H9 (cell line): Measurements from ENCODE around the gene JAKMIP1. TPM values are rescaled to one million over a fixed set of nuclear protein-coding genes. Genes with fewer than 3 reads are reported as not detected.

ENCODE experiments used
- DNase-seq: peaks from one replicate; pipeline ENCODE4 v3.0.0-alpha.2; 2017
- H2AFZ ChIP-seq: one replicate; pipeline ENCODE4 v1.6.1; 2013; ENCODE audit warnings: mild to moderate bottlenecking, low read length, control low read depth, moderate library complexity
- H2AK5ac ChIP-seq: 2 replicates; pipeline ENCODE4 v1.6.1; 2013; ENCODE audit warnings: low read length, control low read depth, mixed read lengths; ENCODE audit not compliant: insufficient read length
- H2BK120ac ChIP-seq: one replicate; pipeline ENCODE4 v1.6.1; 2013; ENCODE audit warnings: low read depth, mild to moderate bottlenecking, low read length, control low read depth, inconsistent platforms; ENCODE audit not compliant: poor library complexity, severe bottlenecking
- H2BK12ac ChIP-seq: 2 replicates; pipeline ENCODE4 v1.6.1; 2013; ENCODE audit warnings: low read length, control low read depth, mixed read lengths, low read depth; ENCODE audit not compliant: insufficient read length
- H2BK15ac ChIP-seq: 2 replicates; pipeline ENCODE4 v1.6.1; 2013; ENCODE audit warnings: low read depth, low read length, control low read depth
- H2BK20ac ChIP-seq: one replicate; pipeline ENCODE4 v1.6.1; 2013; ENCODE audit warnings: low read depth, mild to moderate bottlenecking, low read length, control low read depth, inconsistent platforms; ENCODE audit not compliant: poor library complexity, severe bottlenecking
- H2BK5ac ChIP-seq: 2 replicates; pipeline ENCODE4 v1.6.1; 2013; ENCODE audit warnings: low read length, control low read depth, mixed read lengths; ENCODE audit not compliant: insufficient read length
- H3K14ac ChIP-seq: 2 replicates; pipeline ENCODE4 v1.6.1; 2013; ENCODE audit warnings: low read length, control low read depth; ENCODE audit not compliant: insufficient read depth
- H3K18ac ChIP-seq: 2 replicates; pipeline ENCODE4 v1.6.1; 2013; ENCODE audit warnings: low read depth, mild to moderate bottlenecking, mixed read lengths, low read length, control low read depth; ENCODE audit not compliant: insufficient read length
- H3K23ac ChIP-seq: 2 replicates; pipeline ENCODE4 v1.6.1; 2013; ENCODE audit warnings: low read length, control low read depth, mixed read lengths, low read depth; ENCODE audit not compliant: insufficient read length
- H3K23me2 ChIP-seq: 2 replicates; pipeline ENCODE4 v1.6.1; 2013; ENCODE audit warnings: low read depth, mild to moderate bottlenecking, mixed read lengths, low read length, control low read depth; ENCODE audit not compliant: insufficient read length, poor library complexity, severe bottlenecking
- H3K27ac ChIP-seq: 2 replicates; pipeline ENCODE4 v1.5.1; 2013; ENCODE audit warnings: low read length, control low read depth, mixed read lengths, low read depth; ENCODE audit not compliant: insufficient read length
- H3K27me3 ChIP-seq: 2 replicates; pipeline ENCODE4 v1.6.1; 2013; ENCODE audit warnings: low read length, control low read depth, inconsistent platforms; ENCODE audit not compliant: insufficient read depth
- H3K4ac ChIP-seq: 2 replicates; pipeline ENCODE4 v1.6.1; 2013; ENCODE audit warnings: low read depth, mild to moderate bottlenecking, control low read depth, inconsistent platforms, low read length, moderate library complexity
- H3K4me1 ChIP-seq: 2 replicates; pipeline ENCODE4 v1.6.1; 2013; ENCODE audit warnings: low read length, control low read depth, inconsistent platforms; ENCODE audit not compliant: insufficient read depth
- H3K4me2 ChIP-seq: 2 replicates; pipeline ENCODE4 v1.6.1; 2013; ENCODE audit warnings: low read length, control low read depth, mixed read lengths; ENCODE audit not compliant: insufficient read length, insufficient read depth
- H3K56ac ChIP-seq: 2 replicates; pipeline ENCODE4 v1.6.1; 2013; ENCODE audit warnings: low read depth, mild to moderate bottlenecking, mixed read lengths, low read length, control low read depth; ENCODE audit not compliant: insufficient read length
- H3K79me1 ChIP-seq: 2 replicates; pipeline ENCODE4 v1.6.1; 2013; ENCODE audit warnings: low read depth, mild to moderate bottlenecking, moderate library complexity, low read length, control low read depth, inconsistent platforms; ENCODE audit not compliant: insufficient read depth, poor library complexity, severe bottlenecking
- H3K79me2 ChIP-seq: 2 replicates; pipeline ENCODE4 v1.6.1; 2013; ENCODE audit warnings: low read length, control low read depth, inconsistent platforms; ENCODE audit not compliant: insufficient read depth
- H3K9ac ChIP-seq: 2 replicates; pipeline ENCODE4 v1.6.1; 2013; ENCODE audit warnings: low read length, control low read depth, mixed read lengths; ENCODE audit not compliant: insufficient read length; ENCODE audit errors: extremely low read depth
- H3K9me3 ChIP-seq: one replicate; pipeline ENCODE4 v1.6.1; 2013; ENCODE audit warnings: low read depth, low read length, inconsistent platforms; ENCODE audit not compliant: control insufficient read depth
- H3T11ph ChIP-seq: one replicate; pipeline ENCODE4 v1.6.1; 2013; ENCODE audit warnings: mild to moderate bottlenecking, low read length, control low read depth, inconsistent platforms
- H4K20me1 ChIP-seq: one replicate; pipeline ENCODE4 v1.6.1; 2013; ENCODE audit not compliant: control insufficient read depth, insufficient read length, insufficient read depth
- H4K5ac ChIP-seq: 2 replicates; pipeline ENCODE4 v1.6.1; 2013; ENCODE audit warnings: low read depth, mild to moderate bottlenecking, mixed read lengths, low read length, control low read depth; ENCODE audit not compliant: insufficient read length
- H4K8ac ChIP-seq: replicated peaks from 2 replicates; pipeline ENCODE4 v1.6.1; 2013; ENCODE audit warnings: low read length, control low read depth, mixed read lengths, low read depth; ENCODE audit not compliant: insufficient read length
- H4K91ac ChIP-seq: 2 replicates; pipeline ENCODE4 v1.6.1; 2013; ENCODE audit warnings: low read depth, mild to moderate bottlenecking, moderate library complexity, mixed read lengths, low read length, control low read depth; ENCODE audit not compliant: insufficient read length
- H3K27ac Mint-ChIP-seq, 3 experiments: 2 replicates in 2 of 3; 3 replicates in 1 of 3; pipeline ENCODE4 v1.8.0; 2020 to 2021; ENCODE audit warnings: mixed read lengths in 3 of 3, mild to moderate bottlenecking in 1 of 3, moderate library complexity in 1 of 3
- H3K27me3 Mint-ChIP-seq: 2 replicates; pipeline ENCODE4 v1.8.0; 2021; ENCODE audit warnings: low read depth, mild to moderate bottlenecking, moderate library complexity, mixed read lengths
- H3K36me3 Mint-ChIP-seq, 3 experiments: 2 replicates in 2 of 3; 3 replicates in 1 of 3; pipeline ENCODE4 v1.8.0; 2020 to 2021; ENCODE audit warnings: low read depth in 3 of 3, mixed read lengths in 3 of 3; ENCODE audit not compliant: insufficient read depth in 1 of 3
- H3K4me1 Mint-ChIP-seq, 2 experiments: 2 replicates each; pipeline ENCODE4 v1.8.0; 2020; ENCODE audit warnings: mixed read lengths in 2 of 2
- H3K4me3 Mint-ChIP-seq, 2 experiments: 2 replicates in 1 of 2; 3 replicates in 1 of 2; pipeline ENCODE4 v1.8.0; 2020 to 2021; ENCODE audit warnings: mild to moderate bottlenecking in 2 of 2, mixed read lengths in 2 of 2, moderate library complexity in 1 of 2
- H3K9me3 Mint-ChIP-seq, 2 experiments: 2 replicates in 1 of 2; 3 replicates in 1 of 2; pipeline ENCODE4 v1.8.0; 2020; ENCODE audit warnings: mild to moderate bottlenecking in 2 of 2, mixed read lengths in 2 of 2, moderate library complexity in 1 of 2
- WGBS: extraction: QIAGEN DNeasy Blood & Tissue Kit; methylation state at CpG from one replicate; pipeline ENCODE4 v1.1.7; 2013; ENCODE audit warnings: missing lambda C conversion rate, low lambda C conversion rate, mixed read lengths; ENCODE audit not compliant: insufficient read length; ENCODE audit errors: extremely low coverage; 5-methylcytosine and 5-hydroxymethylcytosine counted together
- total RNA-seq: library from RNA; stranded (reverse); gene quantifications from 2 replicates; pipeline ENCODE4 v1.2.1, GENCODE V29; 2021
- TF ChIP-seq, protein P1 (sequence below): fragments of 200-600 bp; sonication (generic); conservative IDR thresholded peaks from 3 replicates; pipeline ENCODE4 v1.8.0; 2021; ENCODE audit warnings: antibody characterized with exemption, mild to moderate bottlenecking

Gene JAKMIP1
- total RNA-seq, 1 experiment from 2014 or later: 1.5 TPM

GRCh38 chr4:6207602-6208001, 7.3 kb upstream of the JAKMIP1 start:
- no peak overlapping the region for H3K14ac ChIP-seq
- H3K36me3 Mint-ChIP-seq: no peaks in the 10 kb centered on the region
- H2AFZ ChIP-seq: no peak overlapping the region
- no peaks in the 10 kb centered on the region for H3K9me3 Mint-ChIP-seq
- H2BK15ac ChIP-seq: no peak overlapping the region
- H3K4me1 ChIP-seq: no peaks in the 10 kb centered on the region
- no peak overlapping the region for H3K4me2 ChIP-seq
- H2BK12ac ChIP-seq: no peak overlapping the region
- no peak overlapping the region for H4K5ac ChIP-seq
- no peak overlapping the region for H3T11ph ChIP-seq
- no peak overlapping the region for H3K18ac ChIP-seq
- H2BK120ac ChIP-seq: no peak overlapping the region
- H3K4ac ChIP-seq: no peak overlapping the region
- H3K4me3 Mint-ChIP-seq: no peak overlapping the region
- H2BK20ac ChIP-seq: no peak overlapping the region
- H3K79me2 ChIP-seq: no peaks in the 10 kb centered on the region
- WGBS: no CpG with 5 or more reads among the region's 4 CpGs
- DNase-seq: no peak
- no peak overlapping the region for H3K9ac ChIP-seq
- no peaks in the 10 kb centered on the region for H3K79me1 ChIP-seq
- H3K56ac ChIP-seq: no peak overlapping the region
- H3K23ac ChIP-seq: no peak overlapping the region
- H2AK5ac ChIP-seq: no peak overlapping the region
- H3K27ac Mint-ChIP-seq: no peak overlapping the region
- H3K27me3 Mint-ChIP-seq: peaks cover 38% of the 10 kb centered on the region
- H3K27ac ChIP-seq: no peak overlapping the region
- peaks cover 6 to 11% of the 10 kb centered on the region in 2 experiments; a peak in 2 of 4 replicates for H3K4me1 Mint-ChIP-seq
- TF ChIP-seq, protein P1, sequence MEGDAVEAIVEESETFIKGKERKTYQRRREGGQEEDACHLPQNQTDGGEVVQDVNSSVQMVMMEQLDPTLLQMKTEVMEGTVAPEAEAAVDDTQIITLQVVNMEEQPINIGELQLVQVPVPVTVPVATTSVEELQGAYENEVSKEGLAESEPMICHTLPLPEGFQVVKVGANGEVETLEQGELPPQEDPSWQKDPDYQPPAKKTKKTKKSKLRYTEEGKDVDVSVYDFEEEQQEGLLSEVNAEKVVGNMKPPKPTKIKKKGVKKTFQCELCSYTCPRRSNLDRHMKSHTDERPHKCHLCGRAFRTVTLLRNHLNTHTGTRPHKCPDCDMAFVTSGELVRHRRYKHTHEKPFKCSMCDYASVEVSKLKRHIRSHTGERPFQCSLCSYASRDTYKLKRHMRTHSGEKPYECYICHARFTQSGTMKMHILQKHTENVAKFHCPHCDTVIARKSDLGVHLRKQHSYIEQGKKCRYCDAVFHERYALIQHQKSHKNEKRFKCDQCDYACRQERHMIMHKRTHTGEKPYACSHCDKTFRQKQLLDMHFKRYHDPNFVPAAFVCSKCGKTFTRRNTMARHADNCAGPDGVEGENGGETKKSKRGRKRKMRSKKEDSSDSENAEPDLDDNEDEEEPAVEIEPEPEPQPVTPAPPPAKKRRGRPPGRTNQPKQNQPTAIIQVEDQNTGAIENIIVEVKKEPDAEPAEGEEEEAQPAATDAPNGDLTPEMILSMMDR: no peak
- H4K20me1 ChIP-seq: no peaks in the 10 kb centered on the region
- H3K9me3 ChIP-seq: no peaks in the 10 kb centered on the region
- no peak overlapping the region for H2BK5ac ChIP-seq
- no peak overlapping the region for H4K8ac ChIP-seq
- H3K23me2 ChIP-seq: no peaks in the 10 kb centered on the region
- no peaks in the 10 kb centered on the region; the same call in 1 of the 2 replicates for H3K27me3 ChIP-seq
- no peak overlapping the region for H4K91ac ChIP-seq
